GM19043 (cell line): Measurements from ENCODE around the gene SLC38A8.

Source experiments
- ATAC-seq: cut with Tn5 transposase; IDR thresholded peaks from one replicate; pipeline ENCODE4 v1.9.1; 2021; ENCODE audit warnings: low read depth; ENCODE audit not compliant: unreplicated experiment

The SLC38A8 gene

DNA sequence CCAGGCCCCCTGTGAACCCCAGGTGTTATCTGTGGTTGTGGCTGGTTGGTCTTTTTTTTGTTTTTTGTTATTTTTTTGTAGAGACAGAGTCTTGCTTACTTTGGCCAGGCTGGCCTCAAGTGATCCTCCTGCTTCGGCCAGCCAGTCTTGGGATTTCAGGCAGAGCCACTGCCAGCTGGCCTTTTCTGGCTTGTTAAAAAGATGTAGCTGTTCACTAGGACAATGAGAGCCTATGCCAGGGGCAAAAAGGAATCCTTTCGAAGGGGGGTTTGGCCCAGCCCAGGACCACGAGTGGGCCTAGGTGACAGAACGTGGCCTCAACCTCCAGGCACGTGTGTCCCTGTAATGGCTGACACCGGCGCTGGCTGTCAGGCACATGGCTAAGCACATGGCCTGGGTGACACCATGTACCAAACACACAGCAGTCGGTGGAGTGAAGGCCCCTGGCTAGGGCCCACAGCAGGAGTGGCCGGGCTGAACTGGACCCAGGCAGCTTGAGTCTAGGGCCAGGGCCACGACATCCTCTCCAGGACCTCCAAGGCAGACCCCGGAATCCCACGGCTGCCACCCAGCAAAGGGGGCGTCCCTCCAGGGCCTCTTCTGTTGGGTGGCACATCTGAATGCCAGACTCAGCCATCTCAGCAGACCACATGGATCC lies 6.9 kb upstream of the SLC38A8 start:
- ATAC-seq, result no peak

DNA sequence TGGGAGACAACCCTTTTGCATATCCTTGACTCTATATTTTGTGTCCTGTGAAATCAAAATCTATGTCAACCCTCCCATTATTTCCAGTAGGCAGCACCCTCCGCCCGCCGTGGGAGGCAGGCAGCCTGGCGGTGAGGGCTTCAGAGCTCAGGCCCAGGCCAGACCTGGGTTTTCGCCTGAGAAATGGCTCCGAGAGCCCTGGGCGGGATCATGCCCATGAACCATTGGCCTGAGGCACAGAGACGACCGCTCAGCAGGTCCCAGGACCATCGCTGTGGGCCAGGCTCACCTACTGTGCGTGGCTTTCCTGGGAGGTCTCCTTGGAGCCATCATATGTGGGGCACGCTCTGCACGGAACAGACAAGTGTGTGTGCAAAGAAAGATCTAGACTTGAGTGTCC lies 6.3 kb upstream of the SLC38A8 start:
- no peak for ATAC-seq

DNA sequence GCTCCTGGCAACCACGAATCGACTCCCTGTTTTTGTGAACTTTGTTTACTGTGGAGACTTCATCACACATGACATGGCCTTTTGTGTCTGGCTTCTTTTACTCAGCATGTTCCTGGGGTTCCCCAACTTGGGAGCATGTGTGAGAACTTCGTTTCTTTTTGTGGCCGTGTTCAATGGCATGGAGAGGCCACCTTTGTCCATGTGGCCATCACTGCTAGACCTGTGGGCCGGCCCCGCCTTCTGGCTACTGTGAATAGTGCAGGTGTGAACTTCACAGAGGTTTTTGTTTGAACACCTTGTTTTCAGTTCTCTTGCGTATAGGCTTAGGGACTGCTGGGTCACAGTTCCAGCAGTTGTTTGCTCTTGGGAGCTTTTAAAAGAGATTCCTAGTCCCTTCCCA lies 5.7 kb upstream of the SLC38A8 start:
- no peak for ATAC-seq

DNA sequence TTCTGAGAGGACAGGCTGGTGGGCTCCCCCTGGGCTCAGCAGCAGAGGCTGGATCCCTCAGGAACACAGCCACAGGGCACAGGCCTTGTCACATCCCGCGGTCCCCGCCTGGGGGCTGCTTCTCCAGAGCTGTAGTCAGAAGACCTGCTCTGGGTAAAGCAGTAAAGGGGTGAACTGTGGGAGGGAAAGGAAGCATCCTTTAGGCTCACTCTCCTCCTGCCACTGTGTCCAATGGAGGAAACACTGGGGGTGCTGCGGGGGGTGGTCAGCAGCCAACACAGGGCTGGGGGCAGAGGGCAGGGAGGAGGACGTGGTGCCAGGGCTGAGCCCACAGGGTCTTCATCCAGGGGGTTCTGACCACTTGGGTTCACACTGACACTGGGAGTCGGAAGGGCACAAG lies 5.0 kb upstream of the SLC38A8 start:
- no peak for ATAC-seq

GRCh38 chr16:84047206-84047605 lies 4.6 kb upstream of the SLC38A8 start:
- ATAC-seq, result no peak

DNA sequence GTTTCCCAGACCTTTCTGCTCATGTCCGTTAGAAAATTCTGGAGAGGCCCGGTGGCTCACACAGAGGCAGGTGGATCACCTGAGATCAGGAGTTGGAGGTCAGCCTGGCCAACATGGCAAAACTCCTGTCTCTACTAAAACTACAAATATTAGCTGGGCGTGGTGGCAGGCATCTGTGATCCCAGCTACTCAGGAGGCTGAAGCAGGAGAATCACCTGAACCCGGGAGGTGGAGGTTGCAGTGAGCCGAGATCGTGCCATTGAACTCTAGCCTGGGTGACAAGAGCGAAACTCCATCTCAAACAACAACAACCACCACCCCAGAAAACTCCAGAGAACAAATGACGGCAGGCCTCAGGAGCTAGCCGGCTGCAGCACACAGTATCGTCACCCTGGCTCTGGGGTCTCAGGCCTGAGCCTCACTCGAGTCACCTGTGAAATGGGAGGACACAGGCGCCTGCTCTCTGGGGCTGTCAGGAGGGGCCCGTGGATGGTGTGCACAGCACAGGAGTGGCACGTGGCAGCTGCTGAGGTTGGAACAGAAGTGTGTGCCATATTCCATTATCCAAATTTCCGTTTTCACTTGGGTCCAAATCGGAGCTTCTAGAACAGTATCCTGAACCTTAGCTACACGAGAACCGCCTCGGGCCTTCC lies 3.3 kb upstream of the SLC38A8 start:
- no peak for ATAC-seq

GRCh38 chr16:84045001-84045817 lies 2.6 kb upstream of the SLC38A8 start:
- ATAC-seq, result no peak

- no peak for ATAC-seq
Observed at GRCh38 chr16:84044118-84044488, 1.5 kb upstream of the SLC38A8 start.

DNA sequence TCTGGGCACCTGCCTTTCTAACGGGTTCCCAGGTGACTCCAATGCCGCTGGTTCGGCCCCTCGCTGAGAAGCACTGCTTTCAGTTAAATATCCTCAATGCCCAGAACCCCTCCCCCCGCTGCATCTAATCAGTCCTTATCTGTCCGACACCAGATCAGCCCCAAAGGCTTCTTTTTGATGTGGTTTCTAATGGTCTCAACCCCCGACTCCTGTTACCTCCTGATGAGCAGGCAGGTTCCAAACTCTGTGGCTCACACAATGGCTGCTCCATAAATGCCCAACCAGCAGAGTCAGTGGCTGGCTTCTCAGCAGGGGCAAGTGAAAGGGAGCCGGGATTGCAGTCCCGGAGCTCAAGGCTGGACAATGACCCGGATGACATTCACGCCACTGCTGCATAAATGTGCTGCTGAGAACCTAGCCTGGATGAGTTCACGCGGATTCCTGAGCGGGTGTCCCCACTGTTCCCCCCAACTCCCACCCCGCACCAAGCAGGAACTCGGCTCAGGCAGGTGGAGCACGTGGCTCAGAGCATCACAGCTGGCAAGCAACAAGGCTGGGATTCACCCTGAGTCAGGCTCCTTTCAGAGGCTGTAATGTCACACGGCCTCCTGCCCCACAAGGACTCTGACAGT lies 1.0 kb upstream of the SLC38A8 start:
- no peak for ATAC-seq

DNA sequence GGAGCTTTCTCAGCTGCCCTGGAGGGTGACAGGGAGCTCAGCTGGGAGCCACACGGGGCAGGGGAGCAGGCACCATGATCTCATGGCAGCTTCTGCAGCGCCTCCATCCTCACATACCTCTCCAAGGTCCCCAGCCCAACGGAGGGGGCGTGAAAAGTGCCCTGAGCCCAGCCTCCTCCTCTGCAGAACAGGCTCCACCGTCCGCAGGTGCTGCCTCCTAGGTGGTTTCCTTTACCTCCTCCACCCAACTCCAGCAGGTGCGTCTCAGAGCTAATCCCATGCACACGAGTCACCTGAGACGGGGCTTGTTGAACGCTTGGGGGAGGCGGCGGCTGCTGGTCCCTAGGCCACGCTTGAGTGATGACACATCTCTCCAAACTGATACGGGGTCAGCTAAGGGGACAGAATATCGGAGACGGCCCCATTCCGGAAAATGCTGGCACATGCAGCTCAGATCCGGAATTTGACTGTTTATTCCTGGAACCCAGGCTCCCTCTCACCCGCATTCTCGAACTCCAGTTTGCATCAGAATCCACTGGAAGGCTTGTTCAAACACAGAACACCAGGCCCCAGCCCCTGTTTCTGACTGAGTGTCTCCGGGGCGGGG lies 387 bp upstream of the SLC38A8 start:
- no peak for ATAC-seq

GRCh38 chr16:84041881-84042280 lies 714 bp downstream of the SLC38A8 start:
- no peak for ATAC-seq

GRCh38 chr16:84040823-84041820 lies 1.5 kb downstream of the SLC38A8 start:
- no peak for ATAC-seq

DNA sequence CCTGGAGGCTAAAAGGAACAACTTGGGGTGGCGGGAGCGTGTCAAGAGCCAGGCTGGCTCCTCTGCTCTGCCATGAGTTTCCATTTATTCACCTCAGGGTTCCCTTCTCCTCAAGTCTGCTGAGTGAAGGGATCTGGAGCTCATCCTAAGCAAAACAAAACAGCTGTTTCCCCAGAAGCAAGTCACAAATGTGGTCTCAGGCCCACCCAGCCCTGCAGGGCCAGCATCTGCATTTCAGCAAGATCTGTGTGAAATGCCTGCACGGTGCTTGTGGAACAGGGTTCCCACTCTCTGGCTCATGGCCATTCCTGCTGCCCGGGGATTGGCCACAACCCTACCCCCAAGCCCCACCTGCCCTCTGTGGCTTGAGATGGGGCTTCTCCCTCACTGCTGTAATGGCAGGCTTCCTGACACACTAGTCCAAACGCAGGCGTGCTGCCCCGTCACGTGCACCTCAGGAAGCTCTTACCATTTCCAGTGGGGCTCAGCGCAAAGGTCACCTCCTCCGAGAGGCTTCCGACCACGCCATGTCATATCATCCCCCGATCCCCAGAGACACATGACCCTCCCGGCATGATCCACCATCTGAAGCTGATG lies 2.3 kb downstream of the SLC38A8 start:
- no peak for ATAC-seq

GRCh38 chr16:84039696-84040095 lies 2.9 kb downstream of the SLC38A8 start:
- ATAC-seq, result no peak

- no peak for ATAC-seq
Observed at GRCh38 chr16:84038469-84038868, 4.1 kb downstream of the SLC38A8 start.

DNA sequence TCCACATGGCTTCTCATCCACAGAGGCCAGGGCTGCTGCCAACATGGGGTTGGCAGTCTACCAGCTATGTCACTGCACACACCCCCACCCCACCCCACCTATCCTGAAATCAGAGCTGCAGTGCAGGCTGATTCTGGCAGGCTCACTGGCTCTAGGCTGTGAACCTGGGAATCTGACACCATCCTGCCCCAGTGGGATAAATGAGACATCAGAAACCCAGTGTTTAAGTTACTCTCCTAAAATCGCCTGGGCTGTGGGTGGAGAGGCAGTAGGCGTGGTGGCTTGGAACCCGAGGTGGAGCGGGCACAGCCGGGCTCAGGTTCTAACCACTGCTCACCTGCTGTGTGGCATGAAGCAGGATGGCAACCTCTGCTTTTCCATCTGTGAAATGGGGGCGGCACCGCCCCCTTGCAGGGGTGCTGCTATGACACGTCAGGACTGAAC lies 5.6 kb downstream of the SLC38A8 start:
- no peak for ATAC-seq

DNA sequence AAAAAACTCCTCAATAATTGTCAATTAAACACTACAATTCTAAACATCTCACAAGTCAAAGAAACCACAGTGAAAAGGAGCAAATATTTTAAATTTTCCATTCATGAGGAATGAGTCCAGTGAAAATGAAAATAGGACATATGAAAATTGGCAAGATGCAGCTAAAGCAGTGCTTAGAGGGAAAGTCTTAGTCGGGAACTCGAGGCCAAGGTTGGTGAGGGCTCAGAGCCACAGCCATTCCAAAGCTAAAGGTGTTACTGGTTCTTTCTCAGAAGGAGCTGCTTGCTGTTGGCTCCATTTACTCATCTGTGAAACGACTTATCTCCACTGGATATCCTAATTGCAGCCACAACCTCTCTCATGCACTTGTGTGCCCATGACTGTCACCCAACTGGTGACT lies 6.5 kb downstream of the SLC38A8 start:
- ATAC-seq, result no peak

- no peak for ATAC-seq
Observed at GRCh38 chr16:84034516-84034915, 8.1 kb downstream of the SLC38A8 start.
